IPS DF 6.9 (cell line): ENCODE data around the gene CDH23.

Experiments used
- DNase-seq: peaks from one replicate; pipeline ENCODE4 v3.0.0-alpha.2; 2013; ENCODE audit warnings: low read depth, low spot score
- H3K27ac ChIP-seq: one replicate; pipeline ENCODE4 v1.5.1; 2013; ENCODE audit warnings: low read length, control low read depth
- H3K27me3 ChIP-seq: 2 replicates; pipeline ENCODE4 v1.6.1; 2013; ENCODE audit warnings: mild to moderate bottlenecking, low read length; ENCODE audit not compliant: control insufficient read depth, insufficient read depth
- H3K36me3 ChIP-seq: 2 replicates; pipeline ENCODE4 v1.6.1; 2013; ENCODE audit warnings: low read length; ENCODE audit not compliant: control insufficient read depth, insufficient read depth
- H3K4me1 ChIP-seq: 2 replicates; pipeline ENCODE4 v1.6.1; 2013; ENCODE audit warnings: low read length; ENCODE audit not compliant: control insufficient read depth, insufficient read depth
- H3K4me3 ChIP-seq: 2 replicates; pipeline ENCODE4 v1.5.1; 2013; ENCODE audit warnings: mild to moderate bottlenecking, low read length
- H3K9me3 ChIP-seq: 2 replicates; pipeline ENCODE4 v1.6.1; 2013; ENCODE audit warnings: low read length, inconsistent platforms; ENCODE audit not compliant: control insufficient read depth, insufficient read depth
- WGBS: extraction: QIAGEN DNeasy Blood & Tissue Kit; methylation state at CpG from one replicate; pipeline ENCODE4 v1.1.7; 2013; ENCODE audit warnings: mixed read lengths, missing lambda C conversion rate; ENCODE audit not compliant: insufficient read length, insufficient coverage; 5-methylcytosine and 5-hydroxymethylcytosine counted together

Gene CDH23

DNA sequence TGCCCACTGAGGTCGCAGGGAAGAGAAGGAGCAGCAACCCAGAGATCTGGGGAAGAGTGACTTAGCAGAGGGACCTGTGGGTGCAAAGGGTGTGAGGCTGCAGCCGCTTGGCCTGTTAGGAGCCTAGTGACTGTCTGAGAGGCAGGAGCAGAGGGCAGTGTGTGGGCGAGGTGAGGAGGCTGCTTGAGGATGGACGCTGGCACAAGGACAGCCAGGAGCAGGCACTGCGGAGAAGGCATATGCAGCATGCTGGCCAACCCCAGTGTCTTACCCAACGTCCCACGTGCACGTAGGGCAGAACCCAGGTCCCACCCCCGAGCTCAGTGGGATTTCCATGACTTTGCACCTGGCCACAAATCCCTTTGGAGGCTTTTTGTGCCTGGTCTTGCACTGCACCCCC lies 268.7 kb downstream of the CDH23 start:
- H3K4me3 ChIP-seq, result no peak overlapping the region
- H3K27ac ChIP-seq, result no peak overlapping the region
- no peak for DNase-seq
- H3K36me3 ChIP-seq, result no peaks in the 10 kb centered on the region
- no peaks in the 10 kb centered on the region for H3K9me3 ChIP-seq
- H3K4me1 ChIP-seq, result peaks cover 7% of the 10 kb centered on the region
- no CpG with 5 or more reads among the region's 9 CpGs for WGBS
- H3K27me3 ChIP-seq, result no peaks in the 10 kb centered on the region

- Histone ChIP-seq H3K4me3 (no peak overlapping the region), H3K27me3 (no peaks in the 10 kb centered on the region), H3K27ac (no peak overlapping the region), H3K36me3 (no peaks in the 10 kb centered on the region), H3K4me1 (peaks cover 7% of the 10 kb centered on the region), H3K9me3 (no peaks in the 10 kb centered on the region)
- no CpG with 5 or more reads among the region's 18 CpGs for WGBS
- DNase-seq, result no peak
Observed at GRCh38 chr10:71666639-71667386, 270.1 kb downstream of the CDH23 start.

GRCh38 chr10:71667387-71667752 lies 270.6 kb downstream of the CDH23 start:
- H3K9me3 ChIP-seq, result no peaks in the 10 kb centered on the region
- H3K4me3 ChIP-seq, result no peak overlapping the region
- H3K27me3 ChIP-seq, result no peaks in the 10 kb centered on the region
- DNase-seq, result no peak
- WGBS, result 100% methylated on average over 1 of the region's 5 CpGs
- H3K4me1 ChIP-seq, result peaks cover 5% of the 10 kb centered on the region
- H3K36me3 ChIP-seq, result no peaks in the 10 kb centered on the region
- H3K27ac ChIP-seq, result no peak overlapping the region

GRCh38 chr10:71671994-71672946 lies 275.6 kb downstream of the CDH23 start:
- no CpG with 5 or more reads among the region's 16 CpGs for WGBS

GRCh38 chr10:71675295-71675970 lies 278.7 kb downstream of the CDH23 start:
- Histone ChIP-seq H3K9me3 (no peaks in the 10 kb centered on the region), H3K27ac (no peak overlapping the region), H3K4me1 (no peaks in the 10 kb centered on the region), H3K4me3 (no peak overlapping the region), H3K36me3 (no peaks in the 10 kb centered on the region), H3K27me3 (no peaks in the 10 kb centered on the region)
- WGBS, result no CpG with 5 or more reads among the region's 6 CpGs
- no peak for DNase-seq

More at GRCh38 chr10:71671994-71672946, 275.6 kb downstream of the CDH23 start:
- H3K4me3 ChIP-seq, result no peak overlapping the region
- H3K27ac ChIP-seq, result no peak overlapping the region
- H3K4me1 ChIP-seq, result no peaks in the 10 kb centered on the region
- H3K27me3 ChIP-seq, result no peaks in the 10 kb centered on the region
- DNase-seq, result no peak
- no peaks in the 10 kb centered on the region for H3K36me3 ChIP-seq
- no peaks in the 10 kb centered on the region for H3K9me3 ChIP-seq

- Histone ChIP-seq H3K9me3 (no peaks in the 10 kb centered on the region), H3K4me3 (no peak overlapping the region), H3K27me3 (no peaks in the 10 kb centered on the region), H3K36me3 (no peaks in the 10 kb centered on the region), H3K4me1 (no peaks in the 10 kb centered on the region), H3K27ac (no peak overlapping the region)
- WGBS, result no CpG with 5 or more reads among the region's 17 CpGs
- no peak for DNase-seq
Observed at GRCh38 chr10:71677261-71677660, 280.5 kb downstream of the CDH23 start.

DNA sequence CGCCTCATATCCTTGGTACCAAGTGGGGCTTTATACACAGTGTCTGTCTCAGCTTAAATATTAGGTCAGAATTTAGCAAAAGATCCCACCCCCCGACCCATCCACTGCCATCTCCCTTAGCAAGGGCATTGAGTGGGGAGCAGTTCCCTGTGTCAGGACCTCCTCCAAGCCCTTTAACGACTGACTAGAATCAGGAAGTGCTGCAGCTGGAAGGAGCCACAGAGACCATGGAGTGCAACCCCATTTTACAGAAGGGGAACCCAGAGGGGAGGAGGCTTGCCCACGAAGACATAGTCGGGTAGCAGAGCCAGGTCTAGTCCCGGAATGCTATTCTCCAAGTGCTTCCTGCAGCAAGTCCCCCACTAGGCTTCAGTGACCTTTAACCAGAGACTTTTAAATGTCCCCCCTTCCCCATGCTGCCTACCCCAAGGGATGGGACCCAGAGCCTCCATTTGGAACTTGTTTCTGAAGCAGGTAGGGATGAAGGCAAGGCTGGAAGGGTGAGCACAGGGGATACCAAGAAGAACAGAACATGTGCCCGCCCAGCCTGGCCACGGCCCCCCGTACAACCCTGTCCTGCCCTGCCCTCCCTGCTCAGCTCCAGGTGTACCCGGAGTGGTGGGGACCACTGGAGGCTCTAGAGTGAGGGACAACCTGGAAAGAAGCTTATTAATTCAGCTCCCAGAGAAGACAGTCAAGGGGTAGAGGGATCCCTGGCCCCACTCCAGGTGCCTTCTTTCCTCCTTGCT lies 281.5 kb downstream of the CDH23 start:
- Histone ChIP-seq H3K36me3 (no peaks in the 10 kb centered on the region), H3K9me3 (no peaks in the 10 kb centered on the region), H3K4me1 (no peaks in the 10 kb centered on the region), H3K27ac (no peak overlapping the region), H3K27me3 (no peaks in the 10 kb centered on the region), H3K4me3 (no peak overlapping the region)
- no peak for DNase-seq
- whole genome bisulfite sequencing, result no CpG with 5 or more reads among the region's 10 CpGs

- Histone ChIP-seq H3K4me3 (no peak overlapping the region), H3K27me3 (no peaks in the 10 kb centered on the region), H3K4me1 (no peaks in the 10 kb centered on the region), H3K36me3 (no peaks in the 10 kb centered on the region), H3K9me3 (no peaks in the 10 kb centered on the region), H3K27ac (no peak overlapping the region)
- WGBS, result no CpG with 5 or more reads among the region's 9 CpGs
- no peak for DNase-seq
Observed at GRCh38 chr10:71679425-71679824, 282.7 kb downstream of the CDH23 start.

GRCh38 chr10:71681977-71682376 lies 285.3 kb downstream of the CDH23 start:
- Histone ChIP-seq H3K9me3 (no peaks in the 10 kb centered on the region), H3K4me1 (peaks cover 5% of the 10 kb centered on the region; the same call in 1 of the 2 replicates), H3K27me3 (no peaks in the 10 kb centered on the region), H3K36me3 (no peaks in the 10 kb centered on the region), H3K4me3 (no peak overlapping the region), H3K27ac (no peak overlapping the region)
- WGBS, result no CpG with 5 or more reads among the region's 5 CpGs
- DNase-seq, result no peak

DNA sequence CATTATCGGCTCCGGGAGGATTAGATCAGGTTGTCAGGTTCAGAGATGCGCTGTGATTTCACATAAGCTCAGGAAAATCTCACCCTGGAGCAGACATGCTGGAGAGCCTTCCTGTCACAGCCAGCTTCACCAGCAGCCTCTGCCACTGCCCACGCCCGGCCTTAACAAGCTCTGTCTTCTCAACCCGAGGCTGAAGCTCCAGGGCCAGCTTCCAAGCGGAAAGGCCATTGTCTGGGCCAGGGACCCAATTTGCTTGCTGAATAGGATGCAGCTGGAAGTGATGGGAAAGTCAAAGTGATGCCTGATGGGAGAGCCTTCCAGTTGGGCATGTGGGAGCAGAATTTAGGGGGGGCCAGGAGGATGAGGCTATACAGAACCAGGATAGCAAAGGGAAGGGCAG lies 286.6 kb downstream of the CDH23 start:
- Histone ChIP-seq H3K36me3 (no peaks in the 10 kb centered on the region), H3K27ac (no peak overlapping the region), H3K27me3 (no peaks in the 10 kb centered on the region), H3K4me1 (peaks cover 5% of the 10 kb centered on the region; the same call in 1 of the 2 replicates), H3K4me3 (no peak overlapping the region), H3K9me3 (no peaks in the 10 kb centered on the region)
- no CpG with 5 or more reads among the region's 7 CpGs for WGBS
- DNase-seq, result no peak
